CD14-positive monocyte (primary cell): ENCODE measurements around the gene GABBR2. TPM values are rescaled to one million over a fixed set of nuclear protein-coding genes. Genes with fewer than 3 reads are reported as not detected.

ENCODE experiments used
- DNase-seq, 3 donors: peaks; one replicate each; pipeline ENCODE4 v3.0.0-alpha.2; 2011 to 2022
- H2AFZ ChIP-seq: 2 replicates; pipeline ENCODE4 v1.6.0; 2012; ENCODE audit warnings: mild to moderate bottlenecking, low read depth, low read length, inconsistent platforms; ENCODE audit not compliant: insufficient read depth, poor library complexity, severe bottlenecking
- H3K27ac ChIP-seq, 2 donors: 1 replicate in 1 of 2; 2 replicates in 1 of 2; pipeline ENCODE4 v1.5.1; 2012 to 2013; ENCODE audit warnings: low read length in 2 of 2, control low read depth in 1 of 2, inconsistent platforms in 1 of 2, low read depth in 1 of 2, mild to moderate bottlenecking in 1 of 2
- H3K27me3 ChIP-seq, 2 donors: one replicate each; pipeline versions ENCODE4 v1.6.0 to v1.6.1; 2011 to 2013; ENCODE audit warnings: low read length in 2 of 2; ENCODE audit not compliant: control insufficient read depth in 2 of 2, insufficient read depth in 2 of 2
- H3K36me3 ChIP-seq, 2 donors: replicated peaks in 1 of 2; 1 replicate in 1 of 2; 2 replicates in 1 of 2; pipeline versions ENCODE4 v1.5.1 to v1.6.1; 2012 to 2013; ENCODE audit warnings: low read length in 2 of 2, control low read depth in 1 of 2, inconsistent platforms in 1 of 2, mild to moderate bottlenecking in 1 of 2; ENCODE audit not compliant: insufficient read depth in 2 of 2, control insufficient read depth in 1 of 2
- H3K4me1 ChIP-seq, 2 donors: 1 replicate in 1 of 2; 2 replicates in 1 of 2; pipeline versions ENCODE4 v1.5.1 to v1.6.1; 2012 to 2013; ENCODE audit warnings: low read length in 2 of 2, control low read depth in 1 of 2, inconsistent platforms in 1 of 2, mild to moderate bottlenecking in 1 of 2, moderate library complexity in 1 of 2; ENCODE audit not compliant: insufficient read depth in 2 of 2, control insufficient read depth in 1 of 2
- H3K4me2 ChIP-seq: replicated peaks from 2 replicates; pipeline ENCODE3; 2012; ENCODE audit warnings: low read length, moderate library complexity, mild to moderate bottlenecking; ENCODE audit not compliant: poor library complexity, severe bottlenecking; ENCODE audit errors: extremely low read depth
- H3K4me3 ChIP-seq, 3 experiments: fragments of 200-600 bp in 1 of 3; sonication (generic) in 1 of 3; replicated peaks in 1 of 3; 1 replicate in 2 of 3; 2 replicates in 1 of 3; pipeline ENCODE4 v1.5.1; 2011 to 2013; ENCODE audit warnings: low read length in 3 of 3, mild to moderate bottlenecking in 3 of 3, control low read depth in 2 of 3, low read depth in 2 of 3, inconsistent platforms in 1 of 3, moderate library complexity in 1 of 3
- H3K79me2 ChIP-seq: 2 replicates; pipeline ENCODE4 v1.6.0; 2012; ENCODE audit warnings: mild to moderate bottlenecking, control low read depth, inconsistent platforms, low read length, moderate library complexity; ENCODE audit not compliant: insufficient read depth
- H3K9ac ChIP-seq: 2 replicates; pipeline ENCODE4 v1.6.0; 2017; ENCODE audit warnings: low read length, mild to moderate bottlenecking; ENCODE audit not compliant: insufficient read depth, poor library complexity, severe bottlenecking
- H3K9me3 ChIP-seq, 2 donors: replicated peaks in 1 of 2; 1 replicate in 1 of 2; 2 replicates in 1 of 2; pipeline versions ENCODE4 v1.5.1 to v1.6.1; 2012 to 2013; ENCODE audit warnings: low read length in 2 of 2, control low read depth in 1 of 2; ENCODE audit not compliant: control insufficient read depth in 1 of 2, insufficient read depth in 1 of 2
- H4K20me1 ChIP-seq: 2 replicates; pipeline ENCODE4 v1.6.0; 2012; ENCODE audit warnings: mild to moderate bottlenecking, low read length, control low read depth, moderate library complexity; ENCODE audit not compliant: insufficient read depth
- H3K27ac Mint-ChIP-seq, 7 donors: one replicate each; pipeline ENCODE4 v1.8.0; 2020; ENCODE audit warnings: mild to moderate bottlenecking in 7 of 7, mixed read lengths in 7 of 7, moderate library complexity in 6 of 7, inconsistent platforms in 2 of 7
- H3K27me3 Mint-ChIP-seq, 3 donors: one replicate each; pipeline ENCODE4 v1.8.0; 2021 to 2022; ENCODE audit warnings: low read depth in 3 of 3, mild to moderate bottlenecking in 3 of 3, mixed read lengths in 3 of 3, moderate library complexity in 3 of 3, inconsistent platforms in 1 of 3
- H3K36me3 Mint-ChIP-seq, 2 donors: one replicate each; pipeline ENCODE4 v1.8.0; 2020; ENCODE audit warnings: mixed read lengths in 2 of 2, inconsistent platforms in 1 of 2, mild to moderate bottlenecking in 1 of 2
- H3K4me1 Mint-ChIP-seq: one replicate; pipeline ENCODE4 v1.8.0; 2020; ENCODE audit warnings: mild to moderate bottlenecking, mixed read lengths
- H3K4me3 Mint-ChIP-seq, 2 donors: one replicate each; pipeline ENCODE4 v1.8.0; 2020; ENCODE audit warnings: mild to moderate bottlenecking in 2 of 2, mixed read lengths in 2 of 2, moderate library complexity in 1 of 2
- H3K9me3 Mint-ChIP-seq, 7 donors: one replicate each; pipeline ENCODE4 v1.8.0; 2020 to 2022; ENCODE audit warnings: mixed read lengths in 7 of 7, mild to moderate bottlenecking in 6 of 7, moderate library complexity in 6 of 7, inconsistent platforms in 2 of 7
- CTCF ChIP-seq: fragments of 200-600 bp; IDR thresholded peaks from one replicate; pipeline ENCODE4 v1.8.0; 2022; ENCODE audit warnings: antibody characterized with exemption, mild to moderate bottlenecking
- WGBS: methylation state at CpG from one replicate; pipeline ENCODE4 v1.1.5; 2013; ENCODE audit warnings: missing lambda C conversion rate; ENCODE audit not compliant: insufficient coverage; 5-methylcytosine and 5-hydroxymethylcytosine counted together
- intact Hi-C, 2 donors: fragments of 100-400 bp; cut with micrococcal nuclease; formaldehyde crosslinking; loops; one replicate each; pipeline versions ENCODE4 v1.15.0 to v1.15.1; 2023
- polyA plus RNA-seq, 3 donors: library from polyadenylated mRNA; depleted of rRNA in 1 of 3; unstranded in 2 of 3; stranded (reverse) in 1 of 3; fragments of 300-500 nt in 2 of 3; fragments of >200 nt in 1 of 3; fragmentation: Illumina TruSeq in 2 of 3; gene quantifications; 1 replicate in 2 of 3; 2 replicates in 1 of 3; pipeline ENCODE4 v1.2.3, GENCODE V29; 2012 to 2021

Gene GABBR2
- polyA plus RNA-seq, 3 donors, result not detected

- peaks cover 7 to 20% (median 13%) of the 10 kb centered on the region in 3 donors for H3K27me3 Mint-ChIP-seq
- Histone ChIP-seq H2AFZ (no peak overlapping the region), H3K79me2 (no peaks in the 10 kb centered on the region), H3K36me3 (no peaks in the 10 kb centered on the region), H3K4me2 (no peak overlapping the region), H3K27me3 (peaks cover 0 to 3% of the 10 kb centered on the region in 2 donors), H3K4me3 (no peak overlapping the region), H3K4me1 (no peaks in the 10 kb centered on the region), H3K9ac (no peak overlapping the region), H4K20me1 (no peaks in the 10 kb centered on the region), H3K9me3 (no peaks in the 10 kb centered on the region), H3K27ac (no peak overlapping the region)
- H3K4me3 Mint-ChIP-seq, result no peak overlapping the region
- 94% methylated on average over 7 of the region's 7 CpGs for WGBS
- peaks cover 0 to 4% (median 0%) of the 10 kb centered on the region in 7 donors for H3K9me3 Mint-ChIP-seq
- H3K4me1 Mint-ChIP-seq, result no peaks in the 10 kb centered on the region
- H3K36me3 Mint-ChIP-seq, result no peaks in the 10 kb centered on the region
- intact Hi-C loops, result no loop called here
- DNase-seq, result no peak
- no peak overlapping the region for H3K27ac Mint-ChIP-seq
- no peak for TF ChIP-seq CTCF
These were observed 192.4 kb downstream of the GABBR2 start for GRCh38 chr9:98516205-98516896.

DNA sequence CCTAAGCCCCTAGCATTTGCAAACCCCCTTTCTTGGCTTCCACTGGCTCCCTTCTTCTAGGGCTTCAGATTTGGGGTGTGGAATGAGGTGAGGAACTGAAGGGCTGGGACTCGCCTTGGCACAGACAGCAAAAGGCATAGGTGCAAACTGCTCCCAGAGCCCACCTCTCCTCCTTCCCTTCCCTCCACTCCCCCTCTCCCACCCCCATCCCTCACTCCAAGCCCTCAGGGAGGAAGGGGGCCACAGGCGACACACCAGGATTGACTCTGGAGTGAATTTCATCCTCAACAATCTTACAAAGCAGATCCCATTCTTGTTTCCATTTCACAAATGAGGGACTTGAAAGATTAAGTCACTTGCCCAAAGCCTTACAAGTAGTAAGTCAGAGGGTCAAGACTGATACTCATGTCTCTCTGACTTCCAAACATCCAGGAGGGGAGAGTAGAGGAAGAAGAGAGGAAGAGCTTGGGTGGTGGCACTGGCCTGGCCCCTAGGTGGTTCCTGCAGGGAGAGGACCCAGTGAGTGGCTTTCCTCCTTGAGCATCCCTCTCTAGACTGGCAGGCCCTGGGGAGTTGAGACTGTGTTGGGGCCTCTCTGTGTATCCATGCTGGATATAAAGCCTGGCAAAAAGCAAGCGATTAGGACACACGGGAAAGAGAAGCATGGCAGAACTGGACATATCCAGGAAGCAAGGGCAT, 193.1 kb downstream of the GABBR2 start:
- no peak overlapping the region for H3K27ac ChIP-seq
- no peak for DNase-seq
- no peaks in the 10 kb centered on the region for H3K36me3 ChIP-seq
- no peaks in the 10 kb centered on the region for H3K79me2 ChIP-seq
- WGBS, result no CpG with 5 or more reads among the region's 4 CpGs
- Mint-ChIP-seq H3K27ac (no peak overlapping the region), H3K4me3 (no peak overlapping the region), H3K4me1 (no peaks in the 10 kb centered on the region), H3K36me3 (no peaks in the 10 kb centered on the region), H3K9me3 (peaks cover 0 to 3% (median 0%) of the 10 kb centered on the region in 7 donors), H3K27me3 (peaks cover 3 to 17% (median 12%) of the 10 kb centered on the region in 3 donors)
- H3K9ac ChIP-seq, result no peak overlapping the region
- H2AFZ ChIP-seq, result no peak overlapping the region
- H3K4me2 ChIP-seq, result no peak overlapping the region
- H3K4me1 ChIP-seq, result no peaks in the 10 kb centered on the region
- H3K4me3 ChIP-seq, result no peak overlapping the region
- no peaks in the 10 kb centered on the region for H4K20me1 ChIP-seq
- no peak for TF ChIP-seq CTCF
- intact Hi-C loops, result no loop called here
- H3K27me3 ChIP-seq, result no peaks in the 10 kb centered on the region
- no peaks in the 10 kb centered on the region for H3K9me3 ChIP-seq
